HG02759 (cell line): ENCODE results near the gene GNB4.

Experiments
- ATAC-seq: cut with Tn5 transposase; IDR thresholded peaks from one replicate; pipeline ENCODE4 v1.9.1; 2021; ENCODE audit warnings: mild to moderate bottlenecking, moderate library complexity; ENCODE audit not compliant: unreplicated experiment

Gene GNB4

GRCh38 chr3:179451265-179452175, at the start of gene GNB4:
Gene GNB4, minus strand, starts transcription at chr3:179451470. Its CDS starts 25,270 bp downstream, at chr3:179426200.
- peak; percentile 84 for ATAC-seq

DNA sequence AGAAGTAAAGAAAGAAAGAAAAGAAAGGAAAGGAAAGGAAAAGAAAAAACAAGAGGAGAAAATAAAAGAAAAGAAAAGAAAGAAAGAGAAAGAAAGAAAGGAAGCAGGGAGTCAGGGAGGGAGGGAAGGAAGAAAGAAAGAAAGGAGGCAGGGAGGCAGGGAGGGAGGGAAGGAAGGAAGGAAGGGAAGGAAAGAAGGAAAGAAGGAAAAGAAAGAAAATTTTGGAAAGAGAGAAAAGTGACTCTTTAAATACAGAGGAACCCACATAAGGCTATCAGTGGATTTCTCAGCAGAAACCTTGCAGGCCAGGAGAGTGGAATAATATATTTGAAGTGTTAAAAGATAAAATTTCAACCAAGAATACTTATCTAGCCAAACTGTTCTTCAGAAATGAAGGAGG, 44.2 kb upstream of the GNB4 start:
- ATAC-seq: no peak

- ATAC-seq: no peak
Measured at GRCh38 chr3:179493260-179493659, 42.0 kb upstream of the GNB4 start.

GRCh38 chr3:179488213-179488612, 36.9 kb upstream of the GNB4 start:
- no peak for ATAC-seq

DNA sequence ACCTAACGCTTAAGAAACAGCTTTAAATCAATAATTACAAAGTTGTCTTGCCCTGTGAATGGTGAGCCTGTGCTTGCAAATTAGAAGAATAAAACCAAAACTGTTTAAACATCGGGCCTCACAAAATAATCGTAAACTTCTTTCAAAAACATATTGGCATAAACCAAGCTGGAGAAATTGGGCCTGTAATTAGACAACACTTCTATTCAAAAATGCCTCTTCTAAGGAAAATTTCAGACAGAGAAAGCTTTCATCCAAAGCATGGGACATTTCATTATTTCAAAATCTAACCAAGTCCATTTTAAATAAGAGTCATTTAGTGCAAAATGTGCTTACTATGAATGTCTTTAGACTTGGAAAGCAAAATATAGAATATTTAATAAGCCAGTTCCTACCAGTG, 35.5 kb upstream of the GNB4 start:
- no peak for ATAC-seq

- ATAC-seq: no peak
Measured at GRCh38 chr3:179482857-179483256, 31.6 kb upstream of the GNB4 start.

GRCh38 chr3:179476215-179476614, 24.9 kb upstream of the GNB4 start:
- no peak for ATAC-seq

DNA sequence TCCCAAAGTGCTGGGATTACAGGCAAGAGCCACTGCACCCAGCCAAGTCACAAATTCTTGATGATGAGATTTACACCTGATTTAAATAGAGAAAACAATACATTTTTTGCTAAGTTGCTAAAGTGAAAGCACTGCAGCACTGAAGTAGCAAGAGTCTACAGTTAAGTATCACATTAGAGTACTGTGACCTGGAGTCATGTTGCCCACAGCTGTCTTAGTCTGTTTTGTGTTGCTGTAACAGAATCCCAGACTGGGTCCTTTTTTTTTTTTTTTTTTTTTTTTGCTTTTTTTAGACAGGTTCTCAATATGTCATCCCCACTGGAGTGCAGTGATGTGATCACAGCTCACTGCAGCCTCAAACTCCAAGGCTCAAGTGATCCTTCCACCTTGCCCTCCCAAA, 23.2 kb upstream of the GNB4 start:
- no peak for ATAC-seq

GRCh38 chr3:179473565-179473964, 22.3 kb upstream of the GNB4 start:
- ATAC-seq: no peak

- ATAC-seq: peak; percentile 64
Measured at GRCh38 chr3:179464323-179465092, 13.2 kb upstream of the GNB4 start.

GRCh38 chr3:179463319-179463718, 12.0 kb upstream of the GNB4 start:
- ATAC-seq: no peak

DNA sequence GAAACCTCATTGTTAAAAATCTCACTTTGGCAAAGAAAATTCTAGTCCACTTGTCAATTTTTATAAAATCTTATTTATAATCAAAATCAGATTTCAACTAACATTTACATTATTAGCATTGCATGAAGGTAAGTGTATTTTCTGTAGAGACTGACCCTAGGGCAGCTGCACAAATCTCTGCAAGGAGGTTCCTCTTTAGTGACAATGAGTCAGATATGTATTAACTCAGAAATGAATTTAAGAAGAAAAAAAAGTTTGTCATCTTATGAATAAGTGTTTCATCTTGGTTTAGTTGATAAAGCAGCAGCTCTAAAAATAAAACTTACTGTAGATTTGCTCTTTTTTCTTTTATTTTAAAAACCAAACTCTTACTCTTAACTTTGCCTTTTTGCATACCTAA, 9.0 kb upstream of the GNB4 start:
- no peak for ATAC-seq

DNA sequence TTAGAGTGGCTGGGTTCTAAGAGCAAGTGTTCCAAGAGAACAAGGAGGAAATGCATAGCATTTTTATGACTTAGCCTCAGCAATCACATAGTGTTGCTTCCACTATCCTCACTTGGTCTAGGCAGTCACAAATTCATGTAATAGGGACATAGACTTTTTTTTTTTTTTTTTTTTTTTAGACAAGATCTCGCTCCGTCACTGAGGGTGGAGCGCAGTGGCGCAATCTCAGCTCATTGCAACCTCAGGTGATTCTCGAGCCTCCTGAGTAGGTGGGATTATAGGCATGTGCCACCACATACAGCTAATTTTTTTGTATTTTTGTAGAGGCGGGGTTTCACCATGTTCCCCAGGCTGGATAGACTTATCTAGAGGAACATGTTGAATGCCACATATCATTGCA, 4.7 kb upstream of the GNB4 start:
- no peak for ATAC-seq

GRCh38 chr3:179454887-179455286, 3.6 kb upstream of the GNB4 start:
- no peak for ATAC-seq

DNA sequence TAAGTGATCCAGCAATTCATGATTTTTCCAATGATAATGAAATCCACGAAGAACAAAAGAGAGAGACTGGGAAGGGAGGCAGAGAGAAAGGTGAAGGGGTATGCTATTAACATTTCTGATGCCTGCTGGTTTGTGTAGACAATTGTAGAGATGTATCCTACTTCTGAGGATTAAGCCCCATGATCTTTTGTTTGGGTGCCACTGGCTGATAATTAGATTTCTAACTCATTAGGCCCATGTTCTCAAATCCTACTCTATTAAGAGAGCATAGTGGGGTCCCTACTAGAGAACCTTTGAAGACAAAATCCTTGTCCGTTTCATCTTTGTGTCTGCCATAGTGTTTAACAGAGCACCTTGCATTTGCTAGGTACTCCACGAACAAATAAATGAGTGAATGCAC, 2.7 kb upstream of the GNB4 start:
- ATAC-seq: no peak

GRCh38 chr3:179452872-179453271, 1.6 kb upstream of the GNB4 start:
- ATAC-seq: no peak

DNA sequence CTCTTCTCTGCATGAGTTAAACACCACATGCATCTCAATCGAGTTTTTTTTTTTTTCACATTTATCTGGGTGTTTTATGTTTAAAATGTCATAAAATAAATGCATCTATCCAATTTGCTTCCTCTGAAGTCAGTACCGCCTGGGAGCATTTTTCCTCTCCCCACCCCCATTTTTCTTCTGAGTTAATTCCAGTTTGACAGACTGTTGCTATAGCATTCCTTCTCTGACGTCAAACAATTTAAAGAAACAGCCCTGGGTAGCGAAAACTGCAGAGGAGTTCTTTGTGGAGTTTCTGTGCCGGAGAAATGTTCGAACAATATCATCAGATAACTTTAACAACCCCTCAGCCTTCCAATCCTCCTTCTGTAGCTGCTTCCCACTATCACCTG, 900 bp upstream of the GNB4 start:
- ATAC-seq: no peak

DNA sequence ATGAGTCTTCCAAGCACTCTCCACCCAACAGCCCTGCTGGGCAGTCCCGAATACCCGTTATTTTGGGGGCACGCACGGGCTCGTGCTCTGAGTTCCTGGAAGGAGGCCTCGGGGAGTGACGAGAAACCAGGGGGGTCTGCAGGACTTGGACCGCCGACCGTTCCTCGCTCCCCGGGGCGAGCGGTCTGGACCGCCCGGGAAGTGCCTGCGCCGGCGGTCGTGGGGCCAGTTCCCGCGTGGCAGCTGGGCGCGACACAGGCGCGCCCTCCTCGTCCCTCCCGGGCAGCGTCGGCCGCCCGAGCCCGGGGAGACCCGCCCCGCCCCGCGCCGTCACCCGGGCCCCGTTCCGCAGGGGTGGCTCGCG, 387 bp downstream of the GNB4 start:
- peak; percentile 62 for ATAC-seq

GRCh38 chr3:179450261-179450701, 989 bp downstream of the GNB4 start:
- no peak for ATAC-seq

DNA sequence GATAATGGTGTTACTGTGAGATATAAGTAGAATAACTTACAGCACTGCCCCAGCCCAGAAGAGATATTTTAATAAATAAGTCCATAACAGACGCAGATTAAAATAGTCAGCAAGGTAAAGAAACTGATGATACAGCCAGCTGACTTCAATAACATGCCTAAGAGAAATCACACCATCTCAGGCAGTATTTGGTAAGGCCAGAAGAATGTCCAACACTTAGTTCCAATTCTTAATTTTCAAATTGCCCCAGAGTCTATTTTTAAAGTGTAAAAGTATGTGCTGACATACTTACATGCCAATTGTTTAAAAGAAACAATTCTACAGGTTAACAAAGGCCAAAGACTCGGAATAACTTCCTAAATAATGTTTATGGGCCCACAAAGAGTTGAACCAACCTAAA, 1.6 kb downstream of the GNB4 start:
- ATAC-seq: no peak

- ATAC-seq: no peak
Measured at GRCh38 chr3:179447251-179447650, 4.0 kb downstream of the GNB4 start.

GRCh38 chr3:179446501-179446900, 4.8 kb downstream of the GNB4 start:
- no peak for ATAC-seq
